Neural cell (in vitro differentiated cells): ENCODE data around the gene MAGIX. TPM values are rescaled to one million over a fixed set of nuclear protein-coding genes. Genes with fewer than 3 reads are reported as not detected.
"Not testable (repeated sequence)": the region's sequence is repeated elsewhere in the genome, so short reads cannot be mapped to it uniquely, and the experiment has no call there.

ENCODE experiments used
- H2AFZ ChIP-seq: fragments of 200-600, 300-800 bp; sonication (generic), shearing (Covaris generic); 2 replicates; pipeline ENCODE4 v1.6.0; 2014; ENCODE audit warnings: low read depth, mild to moderate bottlenecking, antibody characterized with exemption, low read length, moderate library complexity
- H3F3A ChIP-seq: fragments of 200-600 bp; shearing (Covaris generic); 2 replicates; pipeline ENCODE4 v1.6.1; 2016; ENCODE audit warnings: mild to moderate bottlenecking, moderate library complexity, mixed read lengths, antibody characterized with exemption, low read length; ENCODE audit not compliant: insufficient read depth, poor library complexity, severe bottlenecking
- H3K27ac ChIP-seq: fragments of 200-600, 300-800 bp; sonication (generic), shearing (Covaris generic); 2 replicates; pipeline ENCODE4 v1.5.1; 2014; ENCODE audit warnings: mild to moderate bottlenecking, low read length, moderate library complexity
- H3K27me3 ChIP-seq: fragments of 300-800, 200-600 bp; sonication (generic), shearing (Covaris generic); 2 replicates; pipeline ENCODE4 v1.6.0; 2014; ENCODE audit warnings: mild to moderate bottlenecking, low read depth, low read length, moderate library complexity; ENCODE audit not compliant: insufficient read depth
- H3K36me3 ChIP-seq: fragments of 300-800, 200-600 bp; sonication (generic), shearing (Covaris generic); 2 replicates; pipeline ENCODE4 v1.5.1; 2014; ENCODE audit warnings: mild to moderate bottlenecking, antibody characterized with exemption, low read length, moderate library complexity; ENCODE audit not compliant: insufficient read depth
- H3K4me2 ChIP-seq: fragments of 300-800, 200-600 bp; sonication (generic), shearing (Covaris generic); 2 replicates; pipeline ENCODE4 v1.6.0; 2014; ENCODE audit warnings: mild to moderate bottlenecking, low read length
- H3K4me3 ChIP-seq: fragments of 300-800, 200-600 bp; sonication (generic), shearing (Covaris generic); 2 replicates; pipeline ENCODE4 v1.5.1; 2014; ENCODE audit warnings: mild to moderate bottlenecking, low read length, moderate library complexity
- H3K79me2 ChIP-seq: fragments of 200-600 bp; shearing (Covaris generic); replicated peaks from 2 replicates; pipeline ENCODE4 v1.6.0; 2014; ENCODE audit warnings: mild to moderate bottlenecking, low read length, moderate library complexity; ENCODE audit not compliant: insufficient read depth
- H3K9ac ChIP-seq: fragments of 300-800, 200-600 bp; sonication (generic), shearing (Covaris generic); 2 replicates; pipeline ENCODE4 v1.6.1; 2016; ENCODE audit warnings: mild to moderate bottlenecking, low read length, mixed read lengths
- H3K9me2 ChIP-seq: fragments of 200-600 bp; shearing (Covaris generic); 2 replicates; pipeline ENCODE4 v1.6.1; 2016; ENCODE audit warnings: mild to moderate bottlenecking, low read length, mixed read lengths; ENCODE audit not compliant: insufficient read depth
- H3K9me3 ChIP-seq: fragments of 200-600, 300-800 bp; sonication (generic), shearing (Covaris generic); 2 replicates; pipeline ENCODE4 v1.6.1; 2016; ENCODE audit warnings: mild to moderate bottlenecking, mixed run types, low read length, moderate library complexity, mixed read lengths
- H4K20me1 ChIP-seq: fragments of 200-600 bp; shearing (Covaris generic); 2 replicates; pipeline ENCODE4 v1.6.1; 2016; ENCODE audit warnings: mild to moderate bottlenecking, mixed run types; ENCODE audit not compliant: insufficient read depth
- EP300 ChIP-seq: fragments of 450-650 bp; conservative IDR thresholded peaks from 2 replicates; pipeline ENCODE4 v1.6.1; 2014; ENCODE audit warnings: antibody characterized with exemption, mild to moderate bottlenecking, moderate library complexity; ENCODE audit not compliant: poor library complexity, severe bottlenecking
- EZH2 ChIP-seq: fragments of 200-600, 300-800 bp; shearing (Covaris generic), sonication (generic); IDR thresholded peaks from 2 replicates; pipeline ENCODE4 v1.6.1; 2014; ENCODE audit warnings: antibody characterized with exemption, low read length, borderline replicate concordance, mild to moderate bottlenecking; ENCODE audit not compliant: insufficient read depth, poor library complexity, severe bottlenecking
- MXI1 ChIP-seq: fragments of 450-650 bp; conservative IDR thresholded peaks from 2 replicates; pipeline ENCODE4 v1.6.1; 2014; ENCODE audit warnings: antibody characterized with exemption, mild to moderate bottlenecking; ENCODE audit not compliant: poor library complexity, severe bottlenecking
- POLR2AphosphoS5 ChIP-seq: IDR thresholded peaks from 2 replicates; pipeline ENCODE4 v1.6.1; 2012
- RAD21 ChIP-seq: fragments of 450-650 bp; conservative IDR thresholded peaks from 2 replicates; pipeline ENCODE4 v1.6.1; 2014; ENCODE audit warnings: antibody characterized with exemption, mild to moderate bottlenecking, moderate library complexity
- SMC3 ChIP-seq: fragments of 450-650 bp; conservative IDR thresholded peaks from 2 replicates; pipeline ENCODE4 v1.6.1; 2014; ENCODE audit warnings: antibody characterized with exemption, mild to moderate bottlenecking, moderate library complexity; ENCODE audit not compliant: poor library complexity
- TAF1 ChIP-seq: IDR thresholded peaks from 2 replicates; pipeline ENCODE4 v1.6.1; 2012; ENCODE audit warnings: low read depth
- polyA plus RNA-seq: library from polyadenylated mRNA; depleted of rRNA; stranded (reverse); fragments of >200 nt; gene quantifications from 2 replicates; pipeline ENCODE4 v1.2.3, GENCODE V29; 2014
- TF ChIP-seq, protein P1 (sequence below): IDR thresholded peaks from 2 replicates; pipeline ENCODE4 v1.6.1; 2012; ENCODE audit warnings: borderline replicate concordance
- TF ChIP-seq, protein P2 (sequence below): fragments of 450-650 bp; IDR thresholded peaks from 2 replicates; pipeline ENCODE4 v1.5.1; 2014; ENCODE audit warnings: antibody characterized with exemption, mild to moderate bottlenecking, moderate library complexity; ENCODE audit not compliant: poor library complexity, severe bottlenecking

MAGIX gene
- polyA plus RNA-seq, 1 donor from 2014 or later = 4.2 TPM

DNA sequence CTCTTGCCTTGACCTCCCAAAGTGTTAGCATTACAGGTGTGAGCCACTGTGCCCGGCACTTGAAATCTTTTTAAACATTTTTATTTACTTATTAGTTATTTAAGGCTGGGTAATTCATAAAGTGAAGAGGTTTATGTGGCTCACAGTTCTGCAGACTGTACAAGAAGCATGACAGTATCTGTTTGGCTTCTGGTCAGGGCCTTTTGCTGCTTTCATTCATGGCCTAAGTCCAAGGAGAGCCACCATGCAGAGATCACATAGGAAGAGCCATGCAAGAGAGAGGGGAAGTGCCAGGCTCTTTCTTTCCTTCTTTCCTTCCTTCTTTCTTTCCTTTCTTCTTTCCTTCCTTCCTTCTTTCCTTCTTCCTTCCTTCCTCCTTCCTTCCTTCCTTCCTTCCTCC lies 28.8 kb upstream of the MAGIX start:
- H3K9me2 ChIP-seq = no peaks in the 10 kb centered on the region
- H3K79me2 ChIP-seq = no peaks in the 10 kb centered on the region
- H3K27ac ChIP-seq = no peak overlapping the region
- H3K4me2 ChIP-seq = no peak overlapping the region
- no peaks in the 10 kb centered on the region for H3K27me3 ChIP-seq
- no peaks in the 10 kb centered on the region for H3K9me3 ChIP-seq
- no peak overlapping the region for H2AFZ ChIP-seq
- H3F3A ChIP-seq = no peaks in the 10 kb centered on the region
- H3K36me3 ChIP-seq = no peaks in the 10 kb centered on the region
- H4K20me1 ChIP-seq = no peaks in the 10 kb centered on the region
- no peak overlapping the region for H3K9ac ChIP-seq
- no peak for TF ChIP-seq SMC3
- TF ChIP-seq TAF1 = no peak
- H3K4me3 ChIP-seq = no peak overlapping the region

DNA sequence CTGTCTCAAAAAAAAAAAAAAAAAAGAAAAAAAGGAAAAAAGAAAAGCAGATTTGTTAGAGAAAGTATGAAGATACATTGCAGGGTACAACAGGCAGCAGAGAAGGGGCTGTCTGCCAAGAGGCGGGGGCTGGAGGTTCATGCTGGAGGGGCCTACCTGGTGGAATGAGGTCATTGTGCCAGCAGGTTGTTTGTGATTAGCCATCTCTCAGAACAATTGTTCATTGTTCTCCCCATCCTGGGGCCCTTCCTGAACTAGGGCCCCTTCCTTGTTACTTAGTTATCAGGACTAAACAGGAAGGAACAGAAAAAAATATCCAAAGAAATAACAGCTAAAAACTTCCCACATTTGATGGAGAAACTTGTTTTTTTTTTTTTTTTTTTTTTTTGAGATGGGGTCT lies 25.1 kb upstream of the MAGIX start:
- no peaks in the 10 kb centered on the region for H3K79me2 ChIP-seq
- TF ChIP-seq EZH2 = no peak
- no peak for TF ChIP-seq POLR2AphosphoS5
- no peak for TF ChIP-seq EP300
- TF ChIP-seq, protein P1, sequence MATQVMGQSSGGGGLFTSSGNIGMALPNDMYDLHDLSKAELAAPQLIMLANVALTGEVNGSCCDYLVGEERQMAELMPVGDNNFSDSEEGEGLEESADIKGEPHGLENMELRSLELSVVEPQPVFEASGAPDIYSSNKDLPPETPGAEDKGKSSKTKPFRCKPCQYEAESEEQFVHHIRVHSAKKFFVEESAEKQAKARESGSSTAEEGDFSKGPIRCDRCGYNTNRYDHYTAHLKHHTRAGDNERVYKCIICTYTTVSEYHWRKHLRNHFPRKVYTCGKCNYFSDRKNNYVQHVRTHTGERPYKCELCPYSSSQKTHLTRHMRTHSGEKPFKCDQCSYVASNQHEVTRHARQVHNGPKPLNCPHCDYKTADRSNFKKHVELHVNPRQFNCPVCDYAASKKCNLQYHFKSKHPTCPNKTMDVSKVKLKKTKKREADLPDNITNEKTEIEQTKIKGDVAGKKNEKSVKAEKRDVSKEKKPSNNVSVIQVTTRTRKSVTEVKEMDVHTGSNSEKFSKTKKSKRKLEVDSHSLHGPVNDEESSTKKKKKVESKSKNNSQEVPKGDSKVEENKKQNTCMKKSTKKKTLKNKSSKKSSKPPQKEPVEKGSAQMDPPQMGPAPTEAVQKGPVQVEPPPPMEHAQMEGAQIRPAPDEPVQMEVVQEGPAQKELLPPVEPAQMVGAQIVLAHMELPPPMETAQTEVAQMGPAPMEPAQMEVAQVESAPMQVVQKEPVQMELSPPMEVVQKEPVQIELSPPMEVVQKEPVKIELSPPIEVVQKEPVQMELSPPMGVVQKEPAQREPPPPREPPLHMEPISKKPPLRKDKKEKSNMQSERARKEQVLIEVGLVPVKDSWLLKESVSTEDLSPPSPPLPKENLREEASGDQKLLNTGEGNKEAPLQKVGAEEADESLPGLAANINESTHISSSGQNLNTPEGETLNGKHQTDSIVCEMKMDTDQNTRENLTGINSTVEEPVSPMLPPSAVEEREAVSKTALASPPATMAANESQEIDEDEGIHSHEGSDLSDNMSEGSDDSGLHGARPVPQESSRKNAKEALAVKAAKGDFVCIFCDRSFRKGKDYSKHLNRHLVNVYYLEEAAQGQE = no peak
- TF ChIP-seq RAD21 = no peak
- TF ChIP-seq, protein P2, sequence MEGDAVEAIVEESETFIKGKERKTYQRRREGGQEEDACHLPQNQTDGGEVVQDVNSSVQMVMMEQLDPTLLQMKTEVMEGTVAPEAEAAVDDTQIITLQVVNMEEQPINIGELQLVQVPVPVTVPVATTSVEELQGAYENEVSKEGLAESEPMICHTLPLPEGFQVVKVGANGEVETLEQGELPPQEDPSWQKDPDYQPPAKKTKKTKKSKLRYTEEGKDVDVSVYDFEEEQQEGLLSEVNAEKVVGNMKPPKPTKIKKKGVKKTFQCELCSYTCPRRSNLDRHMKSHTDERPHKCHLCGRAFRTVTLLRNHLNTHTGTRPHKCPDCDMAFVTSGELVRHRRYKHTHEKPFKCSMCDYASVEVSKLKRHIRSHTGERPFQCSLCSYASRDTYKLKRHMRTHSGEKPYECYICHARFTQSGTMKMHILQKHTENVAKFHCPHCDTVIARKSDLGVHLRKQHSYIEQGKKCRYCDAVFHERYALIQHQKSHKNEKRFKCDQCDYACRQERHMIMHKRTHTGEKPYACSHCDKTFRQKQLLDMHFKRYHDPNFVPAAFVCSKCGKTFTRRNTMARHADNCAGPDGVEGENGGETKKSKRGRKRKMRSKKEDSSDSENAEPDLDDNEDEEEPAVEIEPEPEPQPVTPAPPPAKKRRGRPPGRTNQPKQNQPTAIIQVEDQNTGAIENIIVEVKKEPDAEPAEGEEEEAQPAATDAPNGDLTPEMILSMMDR = no peak
- TF ChIP-seq MXI1 = no peak
- TF ChIP-seq TAF1 = no peak
- TF ChIP-seq SMC3 = no peak
- H3K9me2 ChIP-seq = no peaks in the 10 kb centered on the region
- H3K36me3 ChIP-seq = no peaks in the 10 kb centered on the region
- no peaks in the 10 kb centered on the region for H4K20me1 ChIP-seq
- H3K4me3 ChIP-seq = no peak overlapping the region
- no peak overlapping the region for H2AFZ ChIP-seq
- no peaks in the 10 kb centered on the region for H3F3A ChIP-seq
- no peaks in the 10 kb centered on the region for H3K27me3 ChIP-seq
- H3K9ac ChIP-seq = no peak overlapping the region
- H3K9me3 ChIP-seq = no peaks in the 10 kb centered on the region
- no peak overlapping the region for H3K27ac ChIP-seq
- no peak overlapping the region for H3K4me2 ChIP-seq

DNA sequence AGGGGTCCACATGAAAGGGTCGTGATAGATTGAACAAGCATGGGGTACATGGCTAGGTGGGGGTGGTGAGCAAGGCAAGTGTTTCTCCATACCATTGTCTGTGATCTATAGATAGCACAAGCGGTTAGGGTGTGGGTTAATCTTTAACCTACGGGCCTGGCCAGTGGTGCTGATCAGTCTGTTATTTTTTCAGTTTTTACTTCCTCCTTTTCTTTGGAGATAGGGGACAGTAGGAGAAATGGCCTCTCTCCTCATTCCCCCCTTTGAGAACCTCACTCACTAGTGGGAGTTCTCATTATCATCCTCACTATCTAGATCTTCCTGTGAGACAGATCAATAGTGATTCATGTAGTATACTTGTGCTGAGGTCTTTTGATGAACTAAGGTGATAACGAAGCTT lies 22.8 kb upstream of the MAGIX start:
- no peaks in the 10 kb centered on the region for H3F3A ChIP-seq
- no peak overlapping the region for H2AFZ ChIP-seq
- H3K4me3 ChIP-seq = no peak overlapping the region
- H3K79me2 ChIP-seq = no peaks in the 10 kb centered on the region
- H3K36me3 ChIP-seq = no peaks in the 10 kb centered on the region
- H4K20me1 ChIP-seq = no peaks in the 10 kb centered on the region
- H3K9me3 ChIP-seq = no peaks in the 10 kb centered on the region
- TF ChIP-seq SMC3 (no peak), EP300 (no peak), POLR2AphosphoS5 (no peak), RAD21 (no peak)
- H3K9ac ChIP-seq = no peak overlapping the region
- H3K9me2 ChIP-seq = no peaks in the 10 kb centered on the region
- no peaks in the 10 kb centered on the region for H3K27me3 ChIP-seq
- H3K27ac ChIP-seq = no peak overlapping the region
- H3K4me2 ChIP-seq = no peak overlapping the region

DNA sequence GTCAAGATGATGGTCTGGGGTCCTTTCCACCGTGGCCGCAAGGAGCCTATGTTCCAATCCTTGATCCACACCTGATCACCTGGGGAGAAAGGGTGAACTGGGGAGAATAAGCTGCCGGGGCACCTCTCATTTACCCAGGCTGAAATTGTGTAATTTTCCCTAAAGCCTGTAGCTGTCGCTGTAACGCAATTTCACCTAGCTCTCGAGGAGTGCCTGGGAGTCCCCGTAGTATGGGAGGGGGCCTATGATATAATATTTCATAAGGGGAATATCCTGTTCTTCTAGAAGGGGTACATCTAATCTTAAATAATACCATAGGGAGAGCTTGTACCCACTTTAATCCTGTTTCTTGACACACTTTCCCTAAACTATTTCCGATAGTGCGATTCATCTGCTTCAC lies 20.3 kb upstream of the MAGIX start:
- H3K4me3 ChIP-seq, H3K36me3 ChIP-seq, H4K20me1 ChIP-seq, H3K27ac ChIP-seq, H3K4me2 ChIP-seq, H2AFZ ChIP-seq, H3K9ac ChIP-seq, H3K79me2 ChIP-seq, H3F3A ChIP-seq, H3K27me3 ChIP-seq, H3K9me2 ChIP-seq, H3K9me3 ChIP-seq: not testable (repeated sequence)

DNA sequence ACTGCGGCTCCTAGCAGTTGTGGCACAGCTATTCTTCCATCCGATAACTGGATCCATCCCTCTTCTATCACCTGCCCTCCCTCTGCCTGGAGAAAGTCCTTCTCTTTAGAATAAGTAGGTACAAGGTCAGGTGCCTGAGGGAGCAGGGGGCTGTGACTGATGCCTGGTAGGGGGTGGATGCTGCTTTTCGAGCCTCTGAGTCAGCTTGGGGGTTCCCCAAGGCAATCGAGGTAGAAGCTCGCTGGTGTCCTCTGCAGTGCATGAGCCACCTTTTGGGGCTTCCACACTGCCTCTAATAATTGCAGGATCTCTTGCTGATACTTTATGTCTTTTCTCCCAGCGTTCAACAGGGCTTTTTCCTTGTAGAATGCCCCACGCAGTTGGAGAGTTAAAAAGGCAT lies 19.4 kb upstream of the MAGIX start:
- not testable (repeated sequence) for H3K79me2 ChIP-seq, H3K4me2 ChIP-seq, H2AFZ ChIP-seq, H3F3A ChIP-seq, H3K27me3 ChIP-seq, H3K36me3 ChIP-seq, H3K27ac ChIP-seq, H3K4me3 ChIP-seq, H4K20me1 ChIP-seq, H3K9me3 ChIP-seq, H3K9me2 ChIP-seq, H3K9ac ChIP-seq
